DOHH2 (cell line): ENCODE measurements around the gene DCUN1D1.

ENCODE experiments used
- H3F3A ChIP-seq: fragments of 200-600 bp; sonication (generic), shearing (Covaris generic); 2 replicates; pipeline ENCODE4 v1.6.0; 2016; ENCODE audit warnings: antibody characterized with exemption, mild to moderate bottlenecking; ENCODE audit not compliant: control insufficient read depth, insufficient read depth
- H3K27ac ChIP-seq: fragments of 200-600 bp; sonication (generic); 2 replicates; pipeline ENCODE4 v1.5.1; 2014; ENCODE audit warnings: low read depth, mild to moderate bottlenecking, low read length, moderate library complexity
- H3K27me3 ChIP-seq: fragments of 200-600 bp; sonication (generic); 2 replicates; pipeline ENCODE4 v1.6.1; 2014; ENCODE audit warnings: mild to moderate bottlenecking, low read length, mixed read lengths; ENCODE audit not compliant: control insufficient read depth
- H3K36me3 ChIP-seq: fragments of 200-600 bp; sonication (generic); 2 replicates; pipeline ENCODE4 v1.6.1; 2014; ENCODE audit warnings: mild to moderate bottlenecking, low read length, moderate library complexity, mixed read lengths; ENCODE audit not compliant: control insufficient read depth
- H3K4me1 ChIP-seq: fragments of 200-600 bp; sonication (generic); 2 replicates; pipeline ENCODE4 v1.6.1; 2014; ENCODE audit warnings: mild to moderate bottlenecking, low read length, mixed read lengths; ENCODE audit not compliant: control insufficient read depth
- H3K4me2 ChIP-seq: fragments of 200-600 bp; sonication (generic); 2 replicates; pipeline ENCODE4 v1.6.0; 2014; ENCODE audit warnings: mild to moderate bottlenecking, low read length, moderate library complexity
- H3K4me3 ChIP-seq: fragments of 200-600 bp; sonication (generic); 2 replicates; pipeline ENCODE4 v1.5.1; 2014; ENCODE audit warnings: mild to moderate bottlenecking, low read length, mixed read lengths
- H3K79me2 ChIP-seq: fragments of 200-600 bp; sonication (generic); 2 replicates; pipeline ENCODE4 v1.6.1; 2014; ENCODE audit warnings: mild to moderate bottlenecking, low read length, mixed read lengths; ENCODE audit not compliant: control insufficient read depth
- H3K9me2 ChIP-seq: fragments of 200-600 bp; sonication (generic); replicated peaks from 2 replicates; pipeline ENCODE4 v1.6.1; 2014; ENCODE audit warnings: mild to moderate bottlenecking, low read length, mixed read lengths; ENCODE audit not compliant: control insufficient read depth
- H3K9me3 ChIP-seq: fragments of 200-600 bp; sonication (generic); 2 replicates; pipeline ENCODE4 v1.6.1; 2014; ENCODE audit warnings: antibody characterized with exemption, low read length, mixed read lengths; ENCODE audit not compliant: control insufficient read depth, insufficient read depth
- H4K20me1 ChIP-seq: fragments of 200-600 bp; sonication (generic); 2 replicates; pipeline ENCODE4 v1.6.0; 2014; ENCODE audit warnings: low read depth, mild to moderate bottlenecking, antibody characterized with exemption, low read length, moderate library complexity; ENCODE audit not compliant: control insufficient read depth, insufficient read depth
- CTCF ChIP-seq: fragments of 200-600 bp; sonication (generic); IDR thresholded peaks from one replicate; pipeline ENCODE4 v1.5.1; 2014; ENCODE audit warnings: antibody characterized with exemption, mild to moderate bottlenecking, low read depth, low read length; ENCODE audit not compliant: poor library complexity, severe bottlenecking
- EZH2phosphoT487 ChIP-seq: fragments of 200-600 bp; sonication (generic); IDR thresholded peaks from 2 replicates; pipeline ENCODE4 v1.6.1; 2017; ENCODE audit warnings: borderline replicate concordance, mild to moderate bottlenecking, antibody characterized with exemption, low read length, moderate library complexity, mixed read lengths

Gene DCUN1D1

GRCh38 chr3:182913889-182914288 is 66.4 kb downstream of the DCUN1D1 start:
- H3K4me3 ChIP-seq: no peak overlapping the region
- no peak overlapping the region for H3K27ac ChIP-seq
- no peaks in the 10 kb centered on the region for H3K9me2 ChIP-seq
- no peaks in the 10 kb centered on the region for H3K27me3 ChIP-seq
- no peaks in the 10 kb centered on the region for H4K20me1 ChIP-seq
- peaks cover 3% of the 10 kb centered on the region; the same call in 1 of the 2 replicates for H3K4me1 ChIP-seq
- no peak overlapping the region for H3K4me2 ChIP-seq
- H3K79me2 ChIP-seq: no peaks in the 10 kb centered on the region
- H3K36me3 ChIP-seq: peaks cover 18% of the 10 kb centered on the region
- no peaks in the 10 kb centered on the region for H3F3A ChIP-seq
- TF ChIP-seq CTCF (no peak), EZH2phosphoT487 (no peak)
- no peaks in the 10 kb centered on the region for H3K9me3 ChIP-seq

GRCh38 chr3:182912474-182912873 is 67.9 kb downstream of the DCUN1D1 start:
- no peaks in the 10 kb centered on the region for H3K79me2 ChIP-seq
- no peaks in the 10 kb centered on the region for H3K9me2 ChIP-seq
- no peak overlapping the region for H3K4me3 ChIP-seq
- 0 out of 2 replicates have a peak, but pooled peaks cover 2% of the 10 kb centered on the region for H3F3A ChIP-seq
- H3K4me1 ChIP-seq: peaks cover 3% of the 10 kb centered on the region; the same call in 1 of the 2 replicates
- H3K4me2 ChIP-seq: no peak overlapping the region
- no peaks in the 10 kb centered on the region for H3K9me3 ChIP-seq
- H3K27ac ChIP-seq: no peak overlapping the region
- no peaks in the 10 kb centered on the region for H4K20me1 ChIP-seq
- no peak for TF ChIP-seq EZH2phosphoT487
- no peak for TF ChIP-seq CTCF
- peaks cover 18% of the 10 kb centered on the region for H3K36me3 ChIP-seq
- H3K27me3 ChIP-seq: no peaks in the 10 kb centered on the region

- Histone ChIP-seq H3K79me2 (no peaks in the 10 kb centered on the region), H3K27ac (no peak overlapping the region), H4K20me1 (no peaks in the 10 kb centered on the region), H3K36me3 (peaks cover 18% of the 10 kb centered on the region), H3K9me3 (no peaks in the 10 kb centered on the region), H3K4me3 (no peak overlapping the region), H3K4me1 (no peaks in the 10 kb centered on the region; the same call in 1 of the 2 replicates), H3K4me2 (no peak overlapping the region), H3K27me3 (no peaks in the 10 kb centered on the region), H3K9me2 (no peaks in the 10 kb centered on the region), H3F3A (0 out of 2 replicates have a peak, but pooled peaks cover 2% of the 10 kb centered on the region)
- TF ChIP-seq CTCF (no peak), EZH2phosphoT487 (no peak)
These were observed 68.6 kb downstream of the DCUN1D1 start for GRCh38 chr3:182911782-182912111.
